HG03097 (cell line): ENCODE measurements around the gene ACSM5.
"Not testable (repeated sequence)": the region's sequence is repeated elsewhere in the genome, so short reads cannot be mapped to it uniquely, and the experiment has no call there.

Experiments used
- ATAC-seq: cut with Tn5 transposase; IDR thresholded peaks from one replicate; pipeline ENCODE4 v1.9.1; 2021; ENCODE audit not compliant: unreplicated experiment, low FRiP score

The ACSM5 gene

GRCh38 chr16:20446652-20447393 is 37.5 kb downstream of the ACSM5 start:
- ATAC-seq: not testable (repeated sequence)

- not testable (repeated sequence) for ATAC-seq
These were observed 42.0 kb downstream of the ACSM5 start, which contains the start of gene ACSM2A for GRCh38 chr16:20451364-20451763. Gene ACSM2A, plus strand, starts transcription at chr16:20451521. Its CDS starts 8,594 bp downstream, at chr16:20460115.

- ATAC-seq: not testable (repeated sequence)
These were observed 44.3 kb downstream of the ACSM5 start for GRCh38 chr16:20453633-20454032.

- ATAC-seq: not testable (repeated sequence)
These were observed 49.9 kb downstream of the ACSM5 start for GRCh38 chr16:20459227-20459626.

GRCh38 chr16:20460313-20460712 is 51.0 kb downstream of the ACSM5 start:
- not testable (repeated sequence) for ATAC-seq

- not testable (repeated sequence) for ATAC-seq
These were observed 59.6 kb downstream of the ACSM5 start for GRCh38 chr16:20468954-20469353.

- not testable (repeated sequence) for ATAC-seq
These were observed 60.6 kb downstream of the ACSM5 start for GRCh38 chr16:20469930-20470329.

GRCh38 chr16:20470732-20471131 is 61.4 kb downstream of the ACSM5 start:
- not testable (repeated sequence) for ATAC-seq

GRCh38 chr16:20477188-20477744 is 67.9 kb downstream of the ACSM5 start:
- ATAC-seq: not testable (repeated sequence)

- not testable (repeated sequence) for ATAC-seq
These were observed 74.7 kb downstream of the ACSM5 start for GRCh38 chr16:20483989-20484388.

- ATAC-seq: no peak
These were observed 75.4 kb downstream of the ACSM5 start for GRCh38 chr16:20484726-20485125.

- ATAC-seq: no peak
These were observed 76.1 kb downstream of the ACSM5 start for GRCh38 chr16:20485408-20485807.
